HG03025 (cell line): ENCODE measurements around the gene FGFBP1.
"Not testable (repeated sequence)": the region's sequence is repeated elsewhere in the genome, so short reads cannot be mapped to it uniquely, and the experiment has no call there.

Source experiments
- ATAC-seq: cut with Tn5 transposase; IDR thresholded peaks from one replicate; pipeline ENCODE4 v1.9.1; 2021; ENCODE audit warnings: mild to moderate bottlenecking, moderate library complexity; ENCODE audit not compliant: unreplicated experiment, low FRiP score

Gene FGFBP1

GRCh38 chr4:15947684-15948083 lies 9.1 kb upstream of the FGFBP1 start:
- ATAC-seq: no peak

GRCh38 chr4:15945516-15945915 lies 7.0 kb upstream of the FGFBP1 start:
- ATAC-seq: no peak

- no peak for ATAC-seq
Observed at GRCh38 chr4:15944895-15945294, 6.4 kb upstream of the FGFBP1 start.

- ATAC-seq: no peak
Observed at GRCh38 chr4:15942283-15942682, 3.7 kb upstream of the FGFBP1 start.

GRCh38 chr4:15938182-15938581 lies 358 bp downstream of the FGFBP1 start:
- ATAC-seq: no peak

GRCh38 chr4:15936495-15936894 lies 2.0 kb downstream of the FGFBP1 start:
- ATAC-seq: no peak

- no peak for ATAC-seq
Observed at GRCh38 chr4:15935504-15936402, 2.8 kb downstream of the FGFBP1 start.

- no peak for ATAC-seq
Observed at GRCh38 chr4:15934259-15934658, 4.3 kb downstream of the FGFBP1 start.

- no peak for ATAC-seq
Observed at GRCh38 chr4:15931451-15932210, 6.9 kb downstream of the FGFBP1 start.

- no peak for ATAC-seq
Observed at GRCh38 chr4:15930314-15930713, 8.2 kb downstream of the FGFBP1 start.

GRCh38 chr4:15929540-15929939 lies 9.0 kb downstream of the FGFBP1 start:
- ATAC-seq: no peak

- no peak for ATAC-seq
Observed at GRCh38 chr4:15928883-15929282, 9.7 kb downstream of the FGFBP1 start.

- no peak for ATAC-seq
Observed at GRCh38 chr4:15926486-15926885, 12.1 kb downstream of the FGFBP1 start.

- ATAC-seq: no peak
Observed at GRCh38 chr4:15925830-15926229, 12.7 kb downstream of the FGFBP1 start.

- no peak for ATAC-seq
Observed at GRCh38 chr4:15921592-15921932, 17.0 kb downstream of the FGFBP1 start.

GRCh38 chr4:15920723-15921591 lies 17.6 kb downstream of the FGFBP1 start:
- no peak for ATAC-seq

GRCh38 chr4:15918484-15919129 lies 19.9 kb downstream of the FGFBP1 start:
- ATAC-seq: no peak

- ATAC-seq: no peak
Observed at GRCh38 chr4:15917297-15917696, 21.2 kb downstream of the FGFBP1 start.

GRCh38 chr4:15916358-15916757 lies 22.2 kb downstream of the FGFBP1 start:
- not testable (repeated sequence) for ATAC-seq

- no peak for ATAC-seq
Observed at GRCh38 chr4:15914736-15915135, 23.8 kb downstream of the FGFBP1 start.
